K562 (cell line): ENCODE data around the gene DCAF5. TPM values are rescaled to one million over a fixed set of nuclear protein-coding genes. Genes with fewer than 3 reads are reported as not detected.

ENCODE experiments used
- ATF1 ChIP-seq, 2 experiments: fragments of 450-650 bp in 1 of 2; IDR thresholded peaks; 2 replicates each; pipeline ENCODE4 v1.6.1; 2016; ENCODE audit warnings: missing compliant biosample characterization in 1 of 2, missing genetic modification characterization in 1 of 2
- CC2D1A ChIP-seq: fragments of 450-650 bp; IDR thresholded peaks from 2 replicates; pipeline ENCODE4 v1.6.1; 2017; ENCODE audit warnings: mild to moderate bottlenecking
- FOXP1 ChIP-seq: sonication (generic); formaldehyde crosslinking; IDR thresholded peaks from 2 replicates; pipeline ENCODE4 v1.8.0; 2022; ENCODE audit warnings: mild to moderate bottlenecking, missing genetic modification reagents
- FOXP4 ChIP-seq: sonication (generic); formaldehyde crosslinking; IDR thresholded peaks from 2 replicates; pipeline ENCODE4 v1.8.0; 2022; ENCODE audit warnings: mild to moderate bottlenecking, missing genetic modification reagents, borderline replicate concordance
- GABPA ChIP-seq: fragments of 200-800 bp; sonication (Bioruptor generic); conservative IDR thresholded peaks from 2 replicates; pipeline ENCODE4 v1.6.1; 2016; ENCODE audit warnings: low read depth, missing genetic modification characterization, missing compliant biosample characterization
- NFRKB ChIP-seq: fragments of 450-650 bp; IDR thresholded peaks from 2 replicates; pipeline ENCODE4 v1.6.1; 2016; ENCODE audit warnings: low read depth
- NRF1 ChIP-seq, 2 experiments: fragments of 450-650 bp; IDR thresholded peaks in 1 of 2; conservative IDR thresholded peaks in 1 of 2; 2 replicates each; pipeline ENCODE4 v1.6.1; 2014; ENCODE audit warnings: mild to moderate bottlenecking in 2 of 2
- PHB ChIP-seq: fragments of 250-450 bp; sonication (Bioruptor Pico); IDR thresholded peaks from 2 replicates; pipeline ENCODE4 v1.5.0; 2021
- PHF20 ChIP-seq: fragments of 450-650 bp; IDR thresholded peaks from 2 replicates; pipeline ENCODE4 v1.6.1; 2018; ENCODE audit not compliant: partially characterized antibody
- PRDM10 ChIP-seq: fragments of 450-650 bp; IDR thresholded peaks from 2 replicates; pipeline ENCODE4 v1.6.1; 2018; ENCODE audit not compliant: partially characterized antibody
- RAD51 ChIP-seq: fragments of 450-650 bp; IDR thresholded peaks from 2 replicates; pipeline ENCODE4 v1.7.1; 2016; ENCODE audit warnings: low read depth, mild to moderate bottlenecking, borderline replicate concordance
- RBFOX2 ChIP-seq: fragments of 200-400 bp; formaldehyde crosslinking; IDR thresholded peaks from 2 replicates; pipeline ENCODE4 v1.6.1; 2017; ENCODE audit warnings: low read depth, mild to moderate bottlenecking, low read length, moderate library complexity
- RCOR1 ChIP-seq, 2 experiments: IDR thresholded peaks; 2 replicates each; pipeline ENCODE4 v1.6.1; 2012; ENCODE audit warnings: low read depth in 2 of 2, low read length in 2 of 2, borderline replicate concordance in 1 of 2, improper control_type of control experiment in 1 of 2
- ZKSCAN1 ChIP-seq: fragments of 150-350 bp; IDR thresholded peaks from 2 replicates; pipeline ENCODE4 v1.6.1; 2016; ENCODE audit warnings: low read depth, low read length
- ZNF24 ChIP-seq: fragments of 450-650 bp; IDR thresholded peaks from 2 replicates; pipeline ENCODE4 v1.6.1; 2016
- ZNF589 ChIP-seq: fragments of 200-800 bp; sonication (Bioruptor generic); IDR thresholded peaks from 2 replicates; pipeline ENCODE4 v1.6.1; 2016; ENCODE audit warnings: low read depth, missing genetic modification characterization, missing compliant biosample characterization
- polyA plus RNA-seq, 8 experiments: library from polyadenylated mRNA; depleted of rRNA in 4 of 8; stranded (reverse) in 5 of 8; unstranded in 3 of 8; fragments of >200 nt; fragmentation: Nextera tagmentation in 2 of 8; fragmentation: Illumina TruSeq in 1 of 8; extraction: Ambion mirVana in 2 of 8; extraction: Trizol in 1 of 8; gene quantifications; 2 replicates each; pipeline versions ENCODE4 v1.2.1 to v1.2.3, GENCODE V29; 2011 to 2014; ENCODE audit warnings: inconsistent platforms in 1 of 8, missing spikeins in 1 of 8
- total RNA-seq, 7 experiments: library from RNA; depleted of rRNA in 6 of 7; stranded (reverse); fragments of >200 nt in 6 of 7; fragmentation: Illumina TruSeq in 2 of 7; extraction: Trizol in 2 of 7; gene quantifications; 2 replicates each; pipeline versions ENCODE4 v1.2.1 to v1.2.3, GENCODE V29; 2011 to 2021; ENCODE audit warnings: low replicate concordance in 1 of 7
- TF ChIP-seq, protein P1 (sequence below), 2 experiments: fragments of 450-650 bp in 1 of 2; sonication (generic) in 1 of 2; formaldehyde crosslinking in 1 of 2; IDR thresholded peaks in 1 of 2; conservative IDR thresholded peaks in 1 of 2; 2 replicates each; pipeline versions ENCODE4 v1.6.1 to v1.8.1; 2016 to 2023; ENCODE audit warnings: mild to moderate bottlenecking in 2 of 2, moderate library complexity in 2 of 2, inconsistent platforms in 1 of 2, missing genetic modification reagents in 1 of 2
- TF ChIP-seq, protein P2 (sequence below): sonication (generic); formaldehyde crosslinking; IDR thresholded peaks from 2 replicates; pipeline ENCODE4 v1.8.1; 2023; ENCODE audit warnings: mild to moderate bottlenecking, missing genetic modification reagents

DCAF5 gene
- total and polyA plus RNA-seq, 9 of the 15 experiments (the other 6 are each of a cell fraction or from before 2014, with no cell fraction given), result 5.6 to 24.1 (median 12.7) TPM

DNA sequence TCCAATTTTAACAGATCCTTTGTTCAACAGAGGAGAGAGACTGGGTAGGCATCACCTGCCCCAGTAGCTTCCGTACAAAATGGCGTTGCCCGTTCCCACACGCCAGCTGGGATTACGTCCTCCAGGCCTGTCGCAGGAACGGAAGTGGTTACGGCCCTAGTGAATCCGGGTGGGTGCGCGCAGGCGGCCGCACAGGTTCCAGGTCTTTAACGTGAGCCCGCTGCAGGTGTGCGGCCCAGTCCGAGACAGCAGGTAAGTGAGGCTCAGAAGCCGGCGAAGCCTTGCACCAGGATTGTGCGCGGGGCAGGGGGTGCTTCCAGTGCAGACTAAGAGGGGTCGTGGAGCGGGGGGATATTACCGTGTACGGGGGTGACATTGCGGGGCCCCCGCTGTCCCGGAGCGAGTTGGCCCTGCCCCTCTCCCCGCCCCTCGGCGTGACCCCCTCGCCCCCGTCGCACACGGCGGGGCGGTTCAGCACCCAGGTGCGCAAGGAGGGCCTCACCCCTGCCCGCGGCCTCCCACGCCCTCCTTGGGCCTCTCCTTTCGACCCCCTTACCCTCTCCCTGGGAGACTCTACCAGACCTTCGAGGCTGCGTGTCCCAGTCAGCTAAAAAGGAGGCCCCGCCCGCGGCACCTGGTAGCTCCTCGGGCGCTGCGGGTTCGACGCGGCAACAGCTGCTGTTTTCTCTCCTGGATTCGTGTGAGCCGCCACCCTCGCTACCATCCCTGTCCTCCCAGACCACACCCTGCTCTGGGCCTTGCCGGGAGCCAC is 38.6 kb upstream of the DCAF5 start, which contains the start of gene EXD2 (continued):
- 0 out of 2 replicates have a peak, but pooled peaks have one; percentile 28 for TF ChIP-seq FOXP4
- 0 out of 2 replicates have a peak, but pooled peaks have one; percentile 26 for TF ChIP-seq CC2D1A
- peak; percentile 95 for TF ChIP-seq NFRKB
- TF ChIP-seq PRDM10, result peak; percentile 74
- peak; percentile 19; the same call in 1 of the 2 replicates for TF ChIP-seq ZNF24
- TF ChIP-seq FOXP1 (CRISPR knock-in tag), result 0 out of 2 replicates have a peak, but pooled peaks have one; percentile 52
- peak in 1 of 2 experiments; percentile 50; a peak in 1 of 4 replicates for TF ChIP-seq RCOR1 (IDR thresholded peaks at IDR 0.05; ENCODE audit: borderline replicate concordance in 1 of 2, low read depth in 2 of 2, low read length in 2 of 2)
- TF ChIP-seq RAD51, result peak; percentile 14; the same call in 1 of the 2 replicates
- peak; percentile 85 for TF ChIP-seq PHF20
- peak; percentile 53 to 62 for TF ChIP-seq NRF1 (conservative IDR thresholded peaks at IDR 0.05 in 1 of 2, IDR thresholded peaks at IDR 0.05 in 1 of 2)
- TF ChIP-seq, protein P1, sequence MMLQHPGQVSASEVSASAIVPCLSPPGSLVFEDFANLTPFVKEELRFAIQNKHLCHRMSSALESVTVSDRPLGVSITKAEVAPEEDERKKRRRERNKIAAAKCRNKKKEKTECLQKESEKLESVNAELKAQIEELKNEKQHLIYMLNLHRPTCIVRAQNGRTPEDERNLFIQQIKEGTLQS (IDR thresholded peaks at IDR 0.05), result peak; percentile 47
- TF ChIP-seq, protein P1 (CRISPR knock-in tag; conservative IDR thresholded peaks at IDR 0.05), result no peak
- TF ChIP-seq ZKSCAN1, result peak; percentile 48; the same call in 1 of the 2 replicates
- TF ChIP-seq ATF1 (CRISPR knock-in tag; IDR thresholded peaks at IDR 0.05), result no peak
- peak; percentile 87 for TF ChIP-seq ATF1 (tag; IDR thresholded peaks at IDR 0.05)
- no peak for TF ChIP-seq ZNF589 (CRISPR knock-in tag)
- TF ChIP-seq RBFOX2, result peak; percentile 79
- peak; percentile 98 for TF ChIP-seq GABPA
- no peak for TF ChIP-seq PHB (CRISPR knock-in tag)
- TF ChIP-seq, protein P2, sequence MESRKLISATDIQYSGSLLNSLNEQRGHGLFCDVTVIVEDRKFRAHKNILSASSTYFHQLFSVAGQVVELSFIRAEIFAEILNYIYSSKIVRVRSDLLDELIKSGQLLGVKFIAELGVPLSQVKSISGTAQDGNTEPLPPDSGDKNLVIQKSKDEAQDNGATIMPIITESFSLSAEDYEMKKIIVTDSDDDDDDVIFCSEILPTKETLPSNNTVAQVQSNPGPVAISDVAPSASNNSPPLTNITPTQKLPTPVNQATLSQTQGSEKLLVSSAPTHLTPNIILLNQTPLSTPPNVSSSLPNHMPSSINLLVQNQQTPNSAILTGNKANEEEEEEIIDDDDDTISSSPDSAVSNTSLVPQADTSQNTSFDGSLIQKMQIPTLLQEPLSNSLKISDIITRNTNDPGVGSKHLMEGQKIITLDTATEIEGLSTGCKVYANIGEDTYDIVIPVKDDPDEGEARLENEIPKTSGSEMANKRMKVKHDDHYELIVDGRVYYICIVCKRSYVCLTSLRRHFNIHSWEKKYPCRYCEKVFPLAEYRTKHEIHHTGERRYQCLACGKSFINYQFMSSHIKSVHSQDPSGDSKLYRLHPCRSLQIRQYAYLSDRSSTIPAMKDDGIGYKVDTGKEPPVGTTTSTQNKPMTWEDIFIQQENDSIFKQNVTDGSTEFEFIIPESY, result no peak
